Globus pallidus (tissue), 1 donor: ENCODE measurements around the gene TIAL1.
"Not testable (repeated sequence)": the region's sequence is repeated elsewhere in the genome, so short reads cannot be mapped to it uniquely, and the experiment has no call there.

Experiments
- DNase-seq: peaks from one replicate; pipeline ENCODE4 v3.0.0-alpha.2; 2015; ENCODE audit warnings: low spot score

The TIAL1 gene, protein sequence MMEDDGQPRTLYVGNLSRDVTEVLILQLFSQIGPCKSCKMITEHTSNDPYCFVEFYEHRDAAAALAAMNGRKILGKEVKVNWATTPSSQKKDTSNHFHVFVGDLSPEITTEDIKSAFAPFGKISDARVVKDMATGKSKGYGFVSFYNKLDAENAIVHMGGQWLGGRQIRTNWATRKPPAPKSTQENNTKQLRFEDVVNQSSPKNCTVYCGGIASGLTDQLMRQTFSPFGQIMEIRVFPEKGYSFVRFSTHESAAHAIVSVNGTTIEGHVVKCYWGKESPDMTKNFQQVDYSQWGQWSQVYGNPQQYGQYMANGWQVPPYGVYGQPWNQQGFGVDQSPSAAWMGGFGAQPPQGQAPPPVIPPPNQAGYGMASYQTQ

DNA sequence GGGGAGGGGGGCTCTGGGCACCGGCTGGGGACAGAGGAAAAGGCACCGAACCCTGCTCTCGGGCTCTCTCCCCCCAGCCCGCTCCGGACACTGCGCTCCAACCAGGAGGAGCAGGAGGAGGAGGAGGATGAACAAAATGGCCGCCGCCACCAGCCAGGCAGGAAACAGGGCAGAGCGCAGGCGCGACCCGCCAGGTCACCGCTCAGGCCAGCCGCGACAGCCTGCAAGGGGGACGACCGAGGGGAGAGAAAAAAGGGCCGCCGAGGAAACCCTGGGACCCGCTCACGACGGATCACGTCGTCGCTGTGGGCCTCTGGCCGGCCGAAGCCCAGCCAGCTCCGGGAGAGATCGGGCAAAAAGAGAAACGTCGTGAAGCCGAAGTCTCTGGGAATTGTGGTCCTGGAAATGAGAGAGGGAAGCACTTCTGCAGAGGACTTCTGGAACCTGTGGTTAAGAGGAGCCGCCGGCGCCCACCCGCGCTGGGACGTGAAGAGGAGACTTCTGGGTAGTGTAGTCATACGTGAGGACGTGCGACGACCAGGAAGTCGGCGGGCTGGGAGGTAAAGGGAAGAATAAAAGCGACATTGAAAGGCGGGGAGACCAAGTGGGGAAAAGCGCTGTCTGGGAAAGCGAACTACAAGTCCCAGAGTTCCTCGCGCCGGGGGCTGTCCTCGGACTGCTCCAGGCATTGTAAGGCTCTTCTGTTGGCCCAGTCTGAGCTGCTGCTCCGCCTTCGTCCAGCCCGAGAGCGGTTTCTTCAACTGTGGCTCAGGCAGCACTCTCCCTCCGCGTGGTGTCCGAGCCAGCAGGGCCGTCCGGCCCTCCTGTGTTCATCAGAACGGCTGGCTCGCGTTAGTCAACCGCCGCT is at the start of gene TIAL1:
Gene TIAL1, minus strand, starts transcription at position 428 of the 868 bp plus-strand sequence. CDS start 499 bp downstream, outside the sequence.
- peak; percentile 100 for DNase-seq

DNA sequence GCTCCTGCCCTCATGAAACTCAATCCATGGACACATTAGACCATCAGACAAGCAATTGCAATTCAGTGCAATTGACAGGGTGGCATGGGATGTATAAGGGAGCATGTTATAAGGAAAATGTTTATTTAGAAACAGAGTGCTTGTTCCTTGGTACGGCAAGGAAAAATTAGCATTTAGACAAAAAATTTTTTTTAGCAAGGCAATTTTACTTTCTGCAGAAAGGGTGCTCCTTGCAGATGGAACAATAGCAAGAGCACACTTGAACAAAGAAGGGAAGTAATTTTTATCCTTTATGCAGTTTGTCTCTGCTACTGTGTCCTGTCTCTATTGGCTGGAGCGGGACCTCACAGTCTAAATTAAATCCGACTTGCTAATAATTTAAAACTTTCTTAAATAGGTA is 48.2 kb upstream of the TIAL1 start:
- no peak for DNase-seq

DNA sequence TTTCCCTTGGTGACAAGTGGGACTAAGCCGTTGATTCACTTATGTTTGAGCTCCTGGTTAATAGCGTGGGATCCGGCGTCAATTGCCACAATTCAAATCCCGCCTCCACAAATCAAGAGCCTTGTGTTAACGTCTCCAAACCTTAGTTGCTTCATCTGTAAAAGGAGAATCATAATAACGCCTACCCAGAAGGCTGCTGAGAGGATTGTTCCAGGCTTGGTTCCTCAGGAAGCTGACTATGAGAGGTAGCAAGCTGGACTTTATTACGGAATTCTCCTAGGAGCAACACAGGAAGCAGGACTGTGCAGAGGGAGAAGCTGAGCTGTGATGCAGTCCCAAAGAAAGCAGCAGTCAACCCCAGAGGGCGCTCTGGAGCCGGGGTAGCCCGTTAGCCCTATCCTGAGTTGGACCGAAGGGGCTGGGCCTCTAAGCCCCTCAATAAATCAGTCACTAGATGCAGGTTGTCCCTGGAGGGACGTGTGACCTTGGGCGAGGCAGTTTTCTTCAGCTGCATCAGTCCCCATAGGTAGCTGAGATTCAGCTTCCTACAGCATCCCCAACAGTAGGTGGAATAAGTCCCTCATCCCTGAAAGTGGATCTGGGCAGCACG is 47.5 kb upstream of the TIAL1 start:
- DNase-seq, result no peak

DNA sequence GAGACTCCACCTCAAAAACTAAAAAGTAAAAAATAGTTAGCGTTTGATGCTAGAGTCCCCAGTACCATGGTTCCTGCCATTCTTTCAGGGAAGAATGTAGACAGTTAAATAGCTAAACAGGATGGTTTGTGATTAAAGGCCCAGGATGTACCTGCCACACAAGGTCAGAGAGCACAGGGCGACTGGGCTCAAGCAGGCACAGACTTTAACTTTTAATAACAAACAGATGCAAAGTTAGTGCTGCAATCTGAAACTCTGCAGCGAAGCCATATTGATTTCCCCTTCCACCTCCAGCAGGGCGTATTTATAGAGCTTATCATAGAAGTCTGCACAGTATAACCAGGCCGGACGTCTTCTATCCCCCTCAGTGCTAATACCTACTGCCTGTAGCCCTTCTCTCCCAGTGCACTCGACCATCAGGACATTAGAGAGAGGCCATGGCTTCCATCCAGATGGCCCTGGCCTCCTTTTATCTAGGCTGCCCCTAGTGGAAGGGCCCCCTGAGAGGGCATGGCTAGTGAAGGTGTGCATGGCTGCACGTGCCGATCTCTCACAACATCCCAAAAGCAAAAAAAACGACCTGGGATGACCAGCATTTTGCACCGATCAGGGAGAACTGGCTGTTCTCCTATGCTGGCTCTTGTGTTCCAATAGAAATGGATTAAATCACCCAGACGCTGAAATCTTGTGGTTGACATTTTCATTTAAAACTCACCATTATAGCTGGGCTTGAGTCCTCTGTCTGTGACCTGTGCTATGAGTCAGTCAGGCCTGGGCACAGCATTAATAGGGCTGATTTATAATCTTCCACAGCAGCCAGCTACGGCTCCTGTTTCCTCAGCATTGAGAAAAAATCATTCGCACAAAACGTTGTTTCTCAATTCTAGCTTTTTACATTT is 46.8 kb upstream of the TIAL1 start:
- DNase-seq, result no peak

DNA sequence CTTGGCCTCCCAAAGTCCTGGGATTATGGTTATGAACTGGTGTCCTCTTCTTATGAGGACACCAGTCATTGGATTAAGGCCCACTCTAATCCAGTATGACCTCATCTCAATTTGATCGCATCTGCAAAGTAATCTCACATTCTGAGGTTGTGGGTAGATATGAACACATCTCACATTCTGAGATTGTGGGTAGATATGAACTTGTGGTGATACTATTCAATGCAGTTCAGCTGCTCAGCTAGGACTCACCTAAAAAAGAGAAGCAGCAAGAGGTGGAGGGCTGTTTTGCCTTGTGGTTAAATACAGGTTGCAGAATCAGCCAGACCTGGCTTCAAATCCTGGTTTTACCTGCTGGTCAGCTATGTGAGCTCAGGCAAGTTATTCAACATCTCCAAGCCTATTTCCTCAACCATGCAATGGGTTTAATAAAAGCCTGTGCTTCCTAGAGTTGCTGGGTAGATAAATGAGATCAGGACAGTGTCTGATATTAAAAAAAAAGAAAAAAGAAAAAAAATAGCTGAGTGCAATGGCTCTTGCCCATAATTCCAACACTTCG is 45.9 kb upstream of the TIAL1 start:
- DNase-seq, result no peak

DNA sequence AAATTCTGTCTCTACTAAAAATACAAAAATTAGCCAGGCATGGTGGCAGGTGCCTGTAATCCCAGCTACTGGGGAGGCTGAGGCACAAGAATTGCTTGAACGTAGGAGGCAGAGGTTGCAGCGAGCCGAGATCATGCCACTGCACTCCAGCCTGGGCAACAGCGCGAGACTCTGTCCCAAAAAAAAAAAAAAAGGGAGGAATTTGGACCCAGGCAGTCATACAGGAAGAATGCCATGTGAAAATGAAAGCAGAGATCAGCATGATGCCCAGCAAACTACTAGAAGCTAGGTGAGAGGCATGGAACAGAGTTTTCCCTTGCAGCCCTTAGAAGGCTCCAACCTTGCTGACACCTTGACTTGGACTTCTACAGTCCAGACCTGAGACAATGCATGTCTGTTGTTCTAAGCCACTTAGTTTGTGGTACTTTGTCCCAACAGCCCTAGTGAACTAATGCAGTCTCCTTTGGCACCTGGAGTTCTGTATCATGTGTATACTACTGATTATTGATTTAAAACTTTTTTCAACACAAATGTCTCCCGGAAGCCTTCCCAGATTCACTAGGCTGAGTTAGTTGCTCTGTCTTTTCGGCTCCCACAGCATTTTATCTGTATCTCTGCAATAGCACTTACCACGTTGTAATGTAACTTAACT is 44.2 kb upstream of the TIAL1 start:
- DNase-seq, result no peak

DNA sequence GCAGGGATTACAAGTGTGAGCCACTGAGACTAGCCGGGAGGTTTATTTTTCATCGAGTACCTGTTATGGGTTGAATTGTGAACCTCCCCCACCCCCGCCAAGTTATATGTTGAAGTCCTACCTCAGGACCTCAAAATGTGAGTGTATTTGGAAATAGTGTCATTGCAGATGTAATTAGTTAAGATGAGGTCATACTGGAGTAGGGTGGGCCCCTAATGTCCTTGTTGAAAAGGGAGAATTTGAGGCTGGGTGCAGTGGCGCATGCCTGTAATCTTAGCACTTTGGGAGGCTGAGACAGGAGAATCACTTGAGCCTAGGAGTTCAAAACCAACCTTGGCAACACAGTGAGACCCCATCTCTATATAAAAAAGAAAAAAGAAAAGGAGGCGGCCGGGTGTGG is 43.6 kb upstream of the TIAL1 start:
- DNase-seq, result no peak

DNA sequence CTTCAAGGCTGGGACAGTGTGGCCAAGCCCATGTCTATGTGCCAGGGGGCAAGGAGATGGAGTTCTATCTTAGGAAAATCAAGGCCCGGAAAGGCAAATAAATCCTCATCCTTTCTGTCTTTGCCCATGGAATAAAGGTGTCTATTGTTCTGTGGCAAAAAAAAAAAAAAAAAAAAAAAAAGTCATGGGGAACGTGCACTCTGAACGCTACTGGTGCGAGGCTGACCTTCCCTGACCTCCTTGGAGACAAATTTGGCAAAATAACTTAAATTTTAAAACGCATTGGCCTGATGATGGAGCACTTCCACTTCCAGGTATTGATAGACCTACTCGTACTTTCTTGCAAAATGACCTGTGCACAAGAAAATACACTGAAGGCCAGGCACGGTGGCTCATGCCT is 42.2 kb upstream of the TIAL1 start:
- DNase-seq, result no peak

DNA sequence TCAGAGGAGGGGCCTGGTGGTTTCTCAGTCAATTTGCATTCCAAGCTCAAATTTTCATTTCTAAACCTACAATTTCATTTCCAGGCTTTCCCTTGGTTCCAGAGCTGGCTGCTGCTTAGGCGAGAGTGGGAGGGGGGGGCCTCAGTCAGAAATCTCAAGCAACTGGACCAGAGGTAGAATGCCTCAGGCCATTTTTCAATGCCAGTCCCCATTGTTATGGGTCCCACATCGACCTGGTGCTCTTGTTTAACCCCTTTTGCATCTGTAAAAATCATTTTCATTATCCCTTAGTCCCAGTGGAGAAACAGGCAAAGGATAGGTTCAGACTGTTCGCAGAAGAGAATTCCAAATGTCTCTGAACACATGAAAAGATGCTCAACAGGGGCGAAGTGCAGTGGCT is 40.9 kb upstream of the TIAL1 start:
- DNase-seq, result no peak

DNA sequence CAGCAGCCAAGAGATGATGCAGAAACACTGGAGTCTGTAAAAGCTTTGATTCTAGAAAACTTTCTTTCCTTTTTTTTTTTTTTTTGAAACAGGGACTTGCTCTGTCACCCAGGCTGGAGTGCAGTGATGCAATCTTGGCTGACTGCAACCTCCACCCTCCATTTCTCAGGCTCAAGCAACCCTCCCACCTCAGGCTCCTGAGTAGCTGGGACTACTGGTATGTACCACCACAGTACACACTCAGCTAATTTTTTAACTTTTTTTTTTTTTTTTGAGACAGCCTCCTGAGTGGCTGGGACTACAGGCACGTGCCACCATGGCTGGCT is 37.4 kb upstream of the TIAL1 start:
- DNase-seq, result no peak

DNA sequence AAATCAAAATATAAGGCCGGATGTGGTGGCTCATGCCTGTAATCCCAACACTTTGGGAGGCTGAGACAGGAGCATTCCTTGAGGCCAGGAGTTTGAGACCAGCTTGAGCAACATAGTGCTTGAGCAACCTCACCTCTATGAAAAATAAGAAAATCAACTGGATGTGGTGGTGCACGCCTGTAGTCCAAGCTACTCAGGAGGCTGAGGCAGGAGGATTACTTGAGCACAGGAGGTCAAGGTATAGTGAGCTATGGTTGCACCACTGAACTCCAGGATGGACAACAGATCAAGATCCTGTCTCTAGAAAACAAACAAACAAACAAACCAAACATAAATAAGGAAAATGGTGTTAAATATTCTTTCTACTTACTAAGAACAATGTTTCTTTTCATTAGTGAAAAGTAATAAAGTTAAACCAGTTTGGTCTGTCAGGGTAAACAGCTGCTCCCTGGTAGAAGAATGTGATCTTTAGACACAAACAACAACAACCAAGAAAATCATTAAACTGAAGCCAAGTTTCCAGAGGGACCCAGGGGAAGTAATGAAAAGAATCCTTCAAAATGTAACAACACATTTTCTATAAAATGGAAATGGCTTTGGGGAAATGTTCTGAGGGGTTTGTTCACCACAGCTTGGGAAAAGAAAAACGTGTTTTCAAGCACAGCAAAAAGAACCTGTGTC is 36.9 kb upstream of the TIAL1 start:
- DNase-seq, result peak; percentile 69

DNA sequence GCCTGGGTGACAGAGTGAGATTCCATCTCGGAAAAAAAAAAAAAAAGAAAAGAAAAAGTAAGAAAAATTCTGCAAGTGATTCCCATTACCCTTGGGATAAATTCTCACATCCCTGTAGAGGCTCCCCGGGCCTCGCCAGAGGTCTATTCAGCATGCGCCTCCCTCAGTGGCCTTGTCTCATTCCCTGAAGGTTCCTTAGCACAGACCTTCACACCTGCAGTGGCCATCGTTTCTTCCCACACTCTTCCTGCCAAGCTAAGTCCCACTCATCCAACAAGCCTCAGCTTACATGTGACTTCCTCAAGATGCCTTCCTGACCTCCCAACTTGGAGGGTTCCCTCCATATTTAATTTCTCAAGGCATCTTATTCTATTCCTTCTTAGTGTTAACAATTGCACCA is 33.5 kb upstream of the TIAL1 start:
- DNase-seq, result no peak

DNA sequence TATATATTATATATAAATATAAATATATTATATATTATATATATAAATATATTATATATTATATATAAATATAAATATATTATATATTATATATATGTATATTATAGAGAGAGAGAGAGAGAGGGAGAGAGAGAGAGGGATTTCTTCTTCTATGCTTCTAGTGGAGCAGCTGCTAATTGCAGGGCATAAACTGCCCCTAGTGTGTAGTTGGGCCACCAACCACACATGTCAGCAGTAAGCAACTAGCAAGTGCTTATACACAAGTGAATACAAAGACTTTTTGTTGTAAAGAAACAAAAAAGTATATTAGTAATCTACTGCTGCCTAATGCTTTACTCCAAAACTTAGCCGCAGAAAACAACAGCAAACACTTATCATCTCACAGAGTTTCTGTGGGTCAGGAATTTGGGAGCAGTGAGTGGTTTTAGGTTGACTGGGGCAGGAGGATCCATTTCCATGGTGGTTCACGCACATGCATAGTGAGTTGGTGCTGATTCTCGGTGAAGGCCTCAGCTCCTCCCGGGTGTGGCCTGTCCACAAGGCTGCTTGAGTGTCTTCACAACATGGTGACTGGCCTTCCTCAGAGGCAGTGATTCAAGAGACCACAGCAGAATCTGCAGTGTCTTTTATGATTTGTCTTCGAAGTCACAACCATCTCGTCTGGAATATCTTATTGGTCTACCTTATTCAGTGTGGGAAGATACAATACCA is 29.0 kb upstream of the TIAL1 start:
- DNase-seq, result no peak

DNA sequence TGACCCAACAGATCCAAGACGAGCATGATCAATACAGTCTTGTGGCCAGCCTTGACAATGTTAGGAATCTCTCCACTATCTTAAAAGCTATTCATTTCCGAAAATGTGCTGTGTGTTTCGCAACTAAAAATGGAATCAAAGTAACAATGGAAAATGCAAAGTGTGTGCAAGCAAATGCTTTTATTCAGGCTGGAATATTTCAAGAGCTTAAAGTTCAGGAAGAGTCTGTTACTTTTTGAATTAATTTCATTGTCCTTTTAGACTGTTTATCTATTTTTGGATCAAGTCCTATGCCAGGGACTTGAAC is 24.3 kb upstream of the TIAL1 start:
- no peak for DNase-seq

DNA sequence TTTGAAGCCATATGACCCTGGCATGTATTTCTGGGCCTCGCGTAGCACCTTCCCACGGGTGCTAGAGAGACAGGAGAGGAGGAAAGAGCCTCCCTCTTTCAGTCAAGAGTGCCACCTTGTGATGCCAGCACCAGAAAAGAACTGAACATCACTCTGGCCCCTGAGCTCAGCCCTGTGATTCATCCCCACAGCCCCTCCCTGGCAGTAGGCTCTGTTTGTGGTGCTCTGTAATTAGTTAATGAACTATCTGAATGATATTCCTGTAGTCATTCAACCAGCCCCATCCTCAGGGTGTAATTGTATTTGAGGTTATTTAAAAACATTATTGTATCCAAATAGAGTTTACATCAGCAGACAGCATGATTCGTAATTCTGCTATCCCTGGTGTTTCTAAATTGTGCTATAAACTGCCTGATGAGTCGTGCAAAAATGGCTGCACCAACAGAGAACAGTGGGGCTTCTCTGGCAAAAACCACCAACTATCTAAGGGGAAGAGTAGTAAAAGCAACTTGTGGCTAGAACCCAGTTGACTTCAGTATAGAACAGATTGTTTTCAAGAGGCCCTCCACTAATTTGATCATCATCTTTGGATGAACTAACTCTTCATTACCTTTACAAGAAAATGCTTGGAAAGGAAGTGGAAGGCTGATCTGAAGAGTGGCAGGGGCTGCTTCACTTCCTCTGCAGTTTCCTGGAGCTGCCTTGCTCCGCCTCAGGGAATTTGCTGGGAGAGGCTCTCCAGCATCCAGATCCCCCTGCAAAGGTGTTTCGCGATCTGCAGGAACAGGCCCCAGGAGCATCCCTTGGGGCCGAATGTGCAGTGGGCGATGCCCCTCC is 23.7 kb upstream of the TIAL1 start:
- no peak for DNase-seq

DNA sequence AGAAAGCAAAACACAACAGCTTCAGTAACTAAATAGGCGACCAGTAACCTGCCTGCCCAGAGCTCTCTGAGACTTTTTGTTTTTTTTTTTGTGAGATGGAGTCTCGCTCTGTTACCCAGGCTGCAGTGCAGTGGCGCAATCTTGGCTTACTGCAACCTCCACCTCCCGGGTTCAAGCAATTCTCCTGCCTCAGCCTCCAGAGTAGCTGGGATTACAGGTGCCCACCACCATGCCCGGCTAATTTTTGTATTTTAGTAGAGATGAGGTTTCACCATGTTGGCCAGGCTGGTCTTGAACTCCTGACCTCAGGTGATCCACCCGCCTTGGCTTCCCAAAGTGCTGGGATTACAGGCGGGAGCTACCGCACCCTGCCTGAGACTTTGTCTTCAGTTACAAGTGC is 23.0 kb upstream of the TIAL1 start:
- not testable (repeated sequence) for DNase-seq

DNA sequence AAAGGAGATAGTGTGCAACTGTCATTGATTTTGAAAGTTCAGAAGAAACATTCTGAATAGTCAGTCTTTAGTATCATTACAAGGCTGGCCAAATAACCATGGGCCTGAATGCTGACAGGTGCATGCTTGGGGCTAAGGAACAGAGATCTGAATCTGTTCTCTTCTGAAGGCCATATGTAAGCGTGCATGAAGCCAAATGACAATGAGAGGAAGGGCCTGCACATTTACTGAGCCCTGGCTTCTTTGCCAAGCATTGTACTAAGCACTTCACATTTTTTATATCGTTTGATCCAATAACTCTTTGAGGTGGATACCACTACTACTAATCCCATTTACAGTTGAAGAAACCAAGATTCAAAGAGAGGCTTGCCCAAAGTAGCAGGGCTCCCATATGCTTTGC is 22.5 kb upstream of the TIAL1 start:
- DNase-seq, result no peak

DNA sequence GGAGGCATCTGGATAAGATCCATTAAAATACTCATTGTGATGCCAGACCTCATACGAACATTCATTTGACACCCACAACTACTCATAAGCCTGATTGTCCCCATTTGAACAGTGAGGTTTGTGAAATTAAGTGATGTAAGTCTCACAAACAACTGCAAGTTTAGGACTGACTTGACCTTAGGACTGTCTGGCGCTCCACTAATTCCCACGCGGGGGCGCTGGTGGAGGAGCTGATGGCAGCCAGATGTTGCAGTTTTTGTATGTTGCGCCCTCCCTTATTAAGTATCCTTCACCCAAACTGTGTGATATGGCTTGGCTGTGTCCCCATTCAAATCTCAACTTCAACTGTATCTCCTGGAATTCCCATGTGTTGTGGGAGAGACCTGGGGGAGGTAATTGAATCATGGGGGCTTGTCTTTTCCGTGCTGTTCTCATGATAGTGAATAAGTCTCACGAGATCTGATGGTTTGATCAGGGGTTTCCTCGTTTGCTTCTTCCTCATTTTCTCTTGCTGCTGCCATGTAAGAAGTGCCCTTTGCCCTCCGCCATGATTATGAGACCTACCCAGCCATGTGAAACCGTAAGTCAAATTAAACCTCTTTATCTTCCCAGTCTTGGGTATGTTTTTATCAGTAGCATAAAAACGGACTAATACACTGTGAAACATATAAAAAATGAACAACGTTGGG is 20.3 kb upstream of the TIAL1 start:
- DNase-seq, result no peak

DNA sequence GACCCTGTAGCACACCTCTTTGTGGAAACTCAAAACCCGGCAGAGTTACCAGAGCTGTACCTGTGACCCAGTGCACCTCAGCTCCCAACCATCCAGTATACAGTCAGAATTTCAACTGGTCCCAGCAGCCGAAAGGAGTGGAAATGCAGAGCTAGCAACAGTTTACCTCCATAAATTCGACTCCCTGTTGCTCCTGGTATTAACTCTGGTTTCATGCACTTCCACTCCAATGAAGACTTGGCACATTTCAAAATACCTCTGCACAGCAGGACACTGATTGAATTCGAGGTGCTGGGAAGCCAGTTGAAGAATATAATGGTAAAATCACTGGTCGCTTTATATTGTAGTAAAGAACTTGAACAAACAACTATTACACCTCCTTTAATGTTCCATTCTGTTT is 17.9 kb upstream of the TIAL1 start:
- DNase-seq, result no peak
